H1 (cell line): ENCODE data around the gene MGRN1. TPM values are rescaled to one million over a fixed set of nuclear protein-coding genes. Genes with fewer than 3 reads are reported as not detected.

Source experiments
- CTCF ChIA-PET: fragments of 300-600 bp; sonication (Branson Sonifier 250); formaldehyde crosslinking; loops from one replicate; lab custom pipeline; 2021; ENCODE audit not compliant: partially characterized antibody; lab: Charles Lee
- POLR2A ChIA-PET: fragments of 300-600 bp; sonication (Branson Sonifier 250); formaldehyde crosslinking; loops from one replicate; lab custom pipeline; 2021; ENCODE audit warnings: inconsistent platforms; ENCODE audit not compliant: partially characterized antibody; lab: Charles Lee
- DNase-seq, 2 experiments: peaks; one replicate each; pipeline versions ENCODE4 v3.0.0 to v3.0.0-alpha.2; 2010 to 2022; ENCODE audit warnings: low spot score in 2 of 2, low read depth in 1 of 2, mixed read lengths in 1 of 2
- FAIRE-seq: peaks from 2 replicates; lab custom pipeline; 2011; peaks lifted over from hg19 to GRCh38; lab: Jason Lieb, UNC
- H2AFZ ChIP-seq: 2 replicates; pipeline ENCODE4 v1.8.1; 2012; ENCODE audit warnings: low read length, inconsistent platforms
- H2AK5ac ChIP-seq: 2 replicates; pipeline ENCODE4 v1.6.1; 2013; ENCODE audit warnings: low read depth, low read length
- H2BK120ac ChIP-seq: replicated peaks from 2 replicates; pipeline ENCODE3; 2013; ENCODE audit warnings: low read depth, low read length, inconsistent platforms
- H2BK12ac ChIP-seq: 2 replicates; pipeline ENCODE4 v1.6.1; 2013; ENCODE audit warnings: low read depth, low read length
- H2BK15ac ChIP-seq: 2 replicates; pipeline ENCODE4 v1.6.1; 2013; ENCODE audit warnings: low read length
- H2BK20ac ChIP-seq: 2 replicates; pipeline ENCODE4 v1.6.1; 2013; ENCODE audit warnings: low read length
- H2BK5ac ChIP-seq: 2 replicates; pipeline ENCODE4 v1.6.1; 2013; ENCODE audit warnings: low read depth, low read length
- H3K14ac ChIP-seq: 2 replicates; pipeline ENCODE4 v1.6.1; 2013; ENCODE audit warnings: inconsistent platforms; ENCODE audit not compliant: insufficient read length
- H3K18ac ChIP-seq: 2 replicates; pipeline ENCODE4 v1.6.1; 2013; ENCODE audit warnings: low read length; ENCODE audit errors: extremely low read depth
- H3K23ac ChIP-seq: 2 replicates; pipeline ENCODE4 v1.6.1; 2013; ENCODE audit warnings: inconsistent platforms; ENCODE audit not compliant: insufficient read length
- H3K23me2 ChIP-seq: 2 replicates; pipeline ENCODE4 v1.6.1; 2013; ENCODE audit warnings: low read depth, low read length
- H3K27ac ChIP-seq: 2 replicates; pipeline ENCODE4 v1.6.1; 2011; ENCODE audit warnings: low read depth, low read length, inconsistent platforms
- H3K27me3 ChIP-seq, 4 experiments: replicated peaks in 1 of 4; 1 replicate in 1 of 4; 2 replicates in 3 of 4; pipeline versions ENCODE4 v1.6.1 to v1.8.1; 2011 to 2013; ENCODE audit warnings: low read length in 3 of 4, mild to moderate bottlenecking in 3 of 4, inconsistent platforms in 2 of 4, mixed read lengths in 2 of 4, moderate library complexity in 1 of 4; ENCODE audit not compliant: control insufficient read depth in 3 of 4, insufficient read depth in 3 of 4; ENCODE audit errors: extremely low read depth in 1 of 4
- H3K36me3 ChIP-seq, 4 experiments: 2 replicates each; pipeline versions ENCODE4 v1.6.1 to v1.8.1; 2011 to 2013; ENCODE audit warnings: mild to moderate bottlenecking in 4 of 4, low read length in 3 of 4, moderate library complexity in 2 of 4, control low read depth in 1 of 4, inconsistent platforms in 1 of 4; ENCODE audit not compliant: insufficient read depth in 4 of 4, control insufficient read depth in 2 of 4
- H3K4ac ChIP-seq: replicated peaks from 2 replicates; pipeline ENCODE3; 2013; ENCODE audit warnings: low read length, low read depth, mixed read lengths, inconsistent platforms; ENCODE audit not compliant: insufficient read length
- H3K4me1 ChIP-seq, 4 experiments: replicated peaks in 1 of 4; 1 replicate in 1 of 4; 2 replicates in 3 of 4; pipeline versions ENCODE4 v1.6.1 to v1.8.1; 2011 to 2013; ENCODE audit warnings: low read length in 3 of 4, inconsistent platforms in 2 of 4, mixed read lengths in 1 of 4; ENCODE audit not compliant: insufficient read depth in 4 of 4, control insufficient read depth in 3 of 4
- H3K4me2 ChIP-seq, 2 experiments: 2 replicates each; pipeline versions ENCODE4 v1.6.1 to v1.8.1; 2011 to 2013; ENCODE audit warnings: low read depth in 2 of 2, low read length in 2 of 2, control low read depth in 1 of 2, inconsistent platforms in 1 of 2, mild to moderate bottlenecking in 1 of 2; ENCODE audit not compliant: insufficient read depth in 1 of 2
- H3K4me3 ChIP-seq, 4 experiments: fragments of 200-600, 300-600 bp in 1 of 4; sonication (generic), shearing (Covaris generic), sonication (Bioruptor Twin) in 1 of 4; 2 replicates each; pipeline versions ENCODE4 v1.5.1 to v1.8.1; 2011 to 2016; ENCODE audit warnings: low read length in 4 of 4, low read depth in 3 of 4, control low read depth in 2 of 4, inconsistent platforms in 2 of 4, mild to moderate bottlenecking in 2 of 4, mixed read lengths in 1 of 4, moderate library complexity in 1 of 4; ENCODE audit not compliant: insufficient read depth in 2 of 4; ENCODE audit errors: extremely low read depth in 1 of 4
- H3K56ac ChIP-seq: replicated peaks from 2 replicates; pipeline ENCODE3; 2013; ENCODE audit warnings: low read depth, mild to moderate bottlenecking, mixed read lengths, low read length, inconsistent platforms; ENCODE audit not compliant: insufficient read length
- H3K79me1 ChIP-seq: 2 replicates; pipeline ENCODE4 v1.6.1; 2013; ENCODE audit warnings: low read depth, low read length, control low read depth
- H3K79me2 ChIP-seq, 2 experiments: 2 replicates each; pipeline versions ENCODE4 v1.6.1 to v1.8.1; 2012 to 2013; ENCODE audit warnings: low read length in 2 of 2, mild to moderate bottlenecking in 2 of 2, inconsistent platforms in 1 of 2; ENCODE audit not compliant: insufficient read depth in 2 of 2, control insufficient read depth in 1 of 2
- H3K9ac ChIP-seq, 4 experiments: replicated peaks in 1 of 4; 1 replicate in 1 of 4; 2 replicates in 3 of 4; pipeline versions ENCODE4 v1.6.1 to v1.8.1; 2011 to 2013; ENCODE audit warnings: low read depth in 3 of 4, low read length in 3 of 4, control low read depth in 2 of 4, mild to moderate bottlenecking in 2 of 4, moderate library complexity in 2 of 4, inconsistent platforms in 1 of 4; ENCODE audit errors: extremely low read depth in 1 of 4
- H3K9me3 ChIP-seq, 2 experiments: 2 replicates each; pipeline versions ENCODE4 v1.6.1 to v1.8.1; 2012 to 2013; ENCODE audit warnings: mild to moderate bottlenecking in 2 of 2, moderate library complexity in 2 of 2, control low read depth in 1 of 2, inconsistent platforms in 1 of 2, low read depth in 1 of 2, low read length in 1 of 2, mixed read lengths in 1 of 2; ENCODE audit not compliant: insufficient read depth in 2 of 2
- H4K20me1 ChIP-seq, 2 experiments: replicated peaks in 1 of 2; 2 replicates each; pipeline versions ENCODE3 to v1.8.1; 2011 to 2013; ENCODE audit warnings: inconsistent platforms in 2 of 2, low read length in 2 of 2, mild to moderate bottlenecking in 1 of 2; ENCODE audit not compliant: insufficient read depth in 2 of 2, control insufficient read depth in 1 of 2
- H4K5ac ChIP-seq: 2 replicates; pipeline ENCODE4 v1.6.1; 2013; ENCODE audit warnings: low read length, low read depth, mixed read lengths, inconsistent platforms; ENCODE audit not compliant: insufficient read length
- H4K8ac ChIP-seq: 2 replicates; pipeline ENCODE4 v1.8.0; 2013; ENCODE audit warnings: mild to moderate bottlenecking, moderate library complexity, low read length, inconsistent platforms; ENCODE audit not compliant: insufficient read depth; ENCODE audit errors: extremely low read depth
- H4K91ac ChIP-seq: replicated peaks from 2 replicates; pipeline ENCODE3; 2013; ENCODE audit warnings: low read length, mixed read lengths, inconsistent platforms; ENCODE audit not compliant: insufficient read length
- CHD2 ChIP-seq: IDR thresholded peaks from 2 replicates; pipeline ENCODE4 v1.6.1; 2012; ENCODE audit warnings: low read length, improper control_type of control experiment
- HDAC6 ChIP-seq: IDR thresholded peaks from one replicate; pipeline ENCODE4 v1.7.1; 2012; ENCODE audit warnings: low read depth, mild to moderate bottlenecking, inconsistent platforms, low read length, moderate library complexity
- JUN ChIP-seq: IDR thresholded peaks from 2 replicates; pipeline ENCODE4 v1.6.1; 2011; ENCODE audit warnings: low read depth, mild to moderate bottlenecking, improper control_type of control experiment, low read length
- NANOG ChIP-seq: IDR thresholded peaks from 2 replicates; pipeline ENCODE4 v1.6.1; 2011; ENCODE audit warnings: low read length, low read depth, mild to moderate bottlenecking, inconsistent platforms; ENCODE audit not compliant: insufficient read depth, poor library complexity, severe bottlenecking
- POU5F1 ChIP-seq: IDR thresholded peaks from 2 replicates; pipeline ENCODE4 v1.6.1; 2011; ENCODE audit warnings: low read depth, mild to moderate bottlenecking, low read length, moderate library complexity
- RBBP5 ChIP-seq: IDR thresholded peaks from 2 replicates; pipeline ENCODE4 v1.7.1; 2012; ENCODE audit warnings: low read depth, mild to moderate bottlenecking, inconsistent platforms, low read length, moderate library complexity, borderline replicate concordance
- SP1 ChIP-seq: IDR thresholded peaks from 2 replicates; pipeline ENCODE4 v1.6.1; 2011; ENCODE audit warnings: low read depth, low read length
- SP2 ChIP-seq: IDR thresholded peaks from 2 replicates; pipeline ENCODE4 v1.6.1; 2012; ENCODE audit warnings: mild to moderate bottlenecking, low read length, inconsistent platforms
- SUZ12 ChIP-seq: fragments of 200-600 bp; sonication (generic); IDR thresholded peaks from 2 replicates; pipeline ENCODE4 v1.6.1; 2012; ENCODE audit warnings: mild to moderate bottlenecking, inconsistent platforms, low read length, moderate library complexity, mixed read lengths
- TAF7 ChIP-seq: optimal IDR thresholded peaks from 2 replicates; pipeline ENCODE3; 2011; ENCODE audit warnings: low read depth, mild to moderate bottlenecking, inconsistent platforms, low read length, moderate library complexity, borderline replicate concordance
- WGBS, 2 experiments: shearing (Covaris generic) in 1 of 2; methylation state at CpG; one replicate each; pipeline versions ENCODE4 v1.1.6 to v1.1.7; 2013 to 2015; ENCODE audit warnings: low lambda C conversion rate in 2 of 2, mixed read lengths in 2 of 2, inconsistent platforms in 1 of 2, low coverage in 1 of 2, missing lambda C conversion rate in 1 of 2; ENCODE audit not compliant: insufficient replicate concordance in 2 of 2, insufficient coverage in 1 of 2, insufficient read length in 1 of 2; ENCODE audit errors: extremely low coverage in 1 of 2, missing lambda C conversion rate in 1 of 2; 5-methylcytosine and 5-hydroxymethylcytosine counted together
- polyA plus RNA-seq, 7 experiments: library from polyadenylated mRNA; depleted of rRNA in 3 of 7; stranded (reverse) in 5 of 7; unstranded in 2 of 7; fragments of >200 nt in 5 of 7; fragments of 200-250 nt in 2 of 7; gene quantifications; 1 replicate in 5 of 7; 2 replicates in 1 of 7; 4 replicates in 1 of 7; pipeline versions ENCODE4 v1.2.1 to v1.2.3, GENCODE V29; 2011 to 2013; ENCODE audit warnings: missing spikeins in 2 of 7, mixed read lengths in 2 of 7
- total RNA-seq: library from RNA; stranded (reverse); fragmentation: NEBNext Ultra II Directional; extraction: Animal tissue kit (Norgen Biotek cat#: 25700); gene quantifications from 2 replicates; pipeline ENCODE4 v1.2.1, GENCODE V29; 2021
- TF ChIP-seq, protein P1 (sequence below): IDR thresholded peaks from 2 replicates; pipeline ENCODE4 v1.6.1; 2012; ENCODE audit warnings: inconsistent platforms

MGRN1 gene
- total and polyA plus RNA-seq, 2 of the 8 experiments (the other 6 are each of a cell fraction or from before 2014, with no cell fraction given), result 15.0 to 82.3 TPM

DNA sequence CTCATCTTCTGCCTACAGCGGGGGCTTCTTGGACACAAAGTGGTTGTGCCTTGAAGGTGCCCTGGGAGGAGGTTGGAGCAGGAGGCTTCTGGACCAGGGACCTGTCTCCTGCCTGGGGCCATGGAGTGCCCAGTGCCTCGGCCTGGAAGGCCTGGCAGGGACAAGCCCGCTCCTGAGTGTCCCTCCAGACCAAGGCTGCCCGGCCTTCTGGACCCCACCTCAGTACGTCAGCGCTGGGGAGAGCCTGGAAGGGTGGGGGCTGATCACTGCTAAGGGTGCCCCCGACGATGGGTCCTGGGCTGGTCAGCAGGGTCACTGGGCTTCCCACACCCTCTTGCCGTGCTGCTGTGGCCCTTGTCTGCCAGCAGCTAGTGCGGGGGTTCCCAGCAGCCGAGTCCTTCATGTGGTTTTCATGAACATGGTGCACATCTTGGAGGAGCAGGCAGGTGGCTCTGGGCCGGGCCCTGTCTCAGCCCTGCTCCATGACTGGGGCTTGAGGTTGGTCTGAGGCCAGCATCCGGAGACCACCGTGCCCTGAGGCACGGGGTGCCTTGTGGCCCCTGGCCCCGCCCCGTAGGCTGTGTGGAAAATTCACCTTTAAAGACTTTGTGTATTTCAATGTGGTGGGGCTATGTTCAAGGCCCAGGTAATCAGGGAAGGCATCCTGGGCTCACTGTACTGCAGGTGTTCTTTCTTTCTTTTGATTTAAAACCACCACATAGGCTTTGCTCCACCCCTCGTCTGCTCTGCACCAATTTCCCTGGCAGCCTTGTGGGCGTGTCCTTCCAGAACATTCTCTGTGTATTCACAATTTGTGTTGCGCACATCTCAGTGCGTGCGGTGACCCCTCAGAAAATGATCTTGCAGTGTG is 22.4 kb downstream of the MGRN1 start:
- Histone ChIP-seq H2AK5ac (no peak overlapping the region), H3K23ac (no peak overlapping the region), H3K4me2 (no peak overlapping the region), H3K27ac (no peak overlapping the region), H3K36me3 (peaks cover 0 to 3% (median 1%) of the 10 kb centered on the region in 4 experiments; a peak in 3 of 8 replicates), H3K9me3 (no peaks in the 10 kb centered on the region), H2BK120ac (no peak overlapping the region), H3K23me2 (no peaks in the 10 kb centered on the region), H3K9ac (no peak overlapping the region), H3K18ac (no peak overlapping the region), H4K20me1 (peaks cover 5 to 11% of the 10 kb centered on the region in 2 experiments), H4K8ac (peak overlapping the region; percentile 28; the same call in 1 of the 2 replicates), H3K27me3 (no peaks in the 10 kb centered on the region), H4K91ac (no peak overlapping the region), H3K4me1 (peaks cover 0 to 2% (median 0%) of the 10 kb centered on the region in 4 experiments; a peak in 2 of 7 replicates), H3K4me3 (no peak overlapping the region), H3K14ac (no peak overlapping the region), H2BK15ac (no peak overlapping the region), H2BK12ac (no peak overlapping the region), H3K56ac (no peak overlapping the region), H2BK20ac (no peak overlapping the region)
- CTCF ChIA-PET, result interaction anchor here (1.1 to 1.7 kb wide), 2 partner anchors 23 to 31 kb away, joined by 5 to 8 read pairs; no protein-coding TSS in a partner anchor
- TF ChIP-seq RBBP5 (no peak), TAF7 (no peak), JUN (no peak), NANOG (no peak), CHD2 (no peak), POU5F1 (no peak), SUZ12 (no peak), HDAC6 (no peak), SP2 (no peak), SP1 (no peak)
- TF ChIP-seq, protein P1, sequence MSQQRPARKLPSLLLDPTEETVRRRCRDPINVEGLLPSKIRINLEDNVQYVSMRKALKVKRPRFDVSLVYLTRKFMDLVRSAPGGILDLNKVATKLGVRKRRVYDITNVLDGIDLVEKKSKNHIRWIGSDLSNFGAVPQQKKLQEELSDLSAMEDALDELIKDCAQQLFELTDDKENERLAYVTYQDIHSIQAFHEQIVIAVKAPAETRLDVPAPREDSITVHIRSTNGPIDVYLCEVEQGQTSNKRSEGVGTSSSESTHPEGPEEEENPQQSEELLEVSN, result no peak
- TF ChIP-seq, all 59 proteins: peak for 0
- H4K5ac ChIP-seq, result no peak overlapping the region
- no peak overlapping the region for H3K4ac ChIP-seq
- DNase-seq (no peak), FAIRE-seq (no peak)
- POLR2A ChIA-PET, result interaction anchor here (0.6 kb wide), 1 partner anchor 31 kb away, joined by 3 read pairs; no protein-coding TSS in a partner anchor
- H2AFZ ChIP-seq, result no peak overlapping the region
- peaks cover 0 to 52% of the 10 kb centered on the region in 2 experiments; a peak in 2 of 4 replicates for H3K79me2 ChIP-seq
- WGBS, 2 experiments, result 91% methylated on average over 22 of the region's 22 CpGs; no CpG with 5 or more reads in 1 of the 2 experiments
- no peak overlapping the region for H2BK5ac ChIP-seq
- H3K79me1 ChIP-seq, result peaks cover 18% of the 10 kb centered on the region
